VCaP (cell line): Measurements from ENCODE around the gene RIF1.

Source experiments
- H3K27ac ChIP-seq: fragments of 450-650 bp; 2 replicates; pipeline ENCODE4 v1.5.1; 2017
- CTCF ChIP-seq: fragments of 450-650 bp; conservative IDR thresholded peaks from 2 replicates; pipeline ENCODE4 v1.5.1; 2017; ENCODE audit warnings: mild to moderate bottlenecking, moderate library complexity

RIF1 gene

GRCh38 chr2:151423760-151424159 is 14.1 kb downstream of the RIF1 start:
- H3K27ac ChIP-seq: no peak overlapping the region
- no peak for TF ChIP-seq CTCF

- TF ChIP-seq CTCF: peak; percentile 70
- no peak overlapping the region for H3K27ac ChIP-seq
These were observed 27.9 kb downstream of the RIF1 start for GRCh38 chr2:151437630-151438029.

- TF ChIP-seq CTCF: no peak
- no peak overlapping the region for H3K27ac ChIP-seq
These were observed 28.8 kb downstream of the RIF1 start for GRCh38 chr2:151438506-151438905.

- no peak for TF ChIP-seq CTCF
- no peak overlapping the region for H3K27ac ChIP-seq
These were observed 29.4 kb downstream of the RIF1 start for GRCh38 chr2:151439127-151439526.

- no peak for TF ChIP-seq CTCF
- H3K27ac ChIP-seq: no peak overlapping the region
These were observed 49.7 kb downstream of the RIF1 start for GRCh38 chr2:151459358-151459757.

- no peak overlapping the region for H3K27ac ChIP-seq
- TF ChIP-seq CTCF: no peak
These were observed 56.1 kb downstream of the RIF1 start for GRCh38 chr2:151465771-151466170.

GRCh38 chr2:151470556-151470955 is 60.9 kb downstream of the RIF1 start:
- H3K27ac ChIP-seq: no peak overlapping the region
- TF ChIP-seq CTCF: no peak

GRCh38 chr2:151472966-151473365 is 63.3 kb downstream of the RIF1 start:
- H3K27ac ChIP-seq: no peak overlapping the region
- no peak for TF ChIP-seq CTCF
